ENCODE data around the gene TOP3B.
"Not testable (repeated sequence)": the region's sequence is repeated elsewhere in the genome, so short reads cannot be mapped to it uniquely, and the experiment has no call there.

TOP3B gene

GRCh38 chr22:21915624-21916308 lies 66.8 kb downstream of the TOP3B start:
- H3K27ac ChIP-seq (ENCODE audit: low read depth, low read length) = no peak overlapping the region
- H3K36me3 ChIP-seq (ENCODE audit: control insufficient read depth in 1 of 2, insufficient read depth in 2 of 2, low read length in 2 of 2) = peaks cover 4 to 6% of the 10 kb centered on the region in 2 experiments
- H2BK120ac ChIP-seq (ENCODE audit: insufficient read depth, low read length, poor library complexity) = no peak overlapping the region
- peaks cover 0 to 4% of the 10 kb centered on the region in 2 experiments for H3K4me1 ChIP-seq (ENCODE audit: control insufficient read depth in 1 of 2, insufficient read depth in 2 of 2, low read length in 2 of 2)
- no peak overlapping the region for H4K8ac ChIP-seq (ENCODE audit: low read depth, low read length)
- H2AK5ac ChIP-seq (ENCODE audit: low read length) = no peak overlapping the region
- H3K18ac ChIP-seq (ENCODE audit: low read length) = no peak overlapping the region
- H3K9me3 ChIP-seq (ENCODE audit: insufficient read depth, low read depth, low read length) = no peaks in the 10 kb centered on the region
- no peak overlapping the region for H2AFZ ChIP-seq (ENCODE audit: insufficient read depth, low read length, poor library complexity)
- no peak overlapping the region for H3K4ac ChIP-seq (ENCODE audit: low read depth, low read length)
- H3K9ac ChIP-seq (ENCODE audit: low read length) = no peak overlapping the region
- no peak overlapping the region for H4K91ac ChIP-seq (ENCODE audit: low read depth, low read length)
- H3K4me2 ChIP-seq (ENCODE audit: low read length) = no peak overlapping the region
- no CpG with 5 or more reads among the region's 4 CpGs for WGBS (ENCODE audit: extremely low coverage, insufficient coverage, insufficient read length)
- no peak overlapping the region for H3K4me3 ChIP-seq (ENCODE audit: low read depth, low read length)
- H2BK12ac ChIP-seq (ENCODE audit: low read length) = no peak overlapping the region
- no peak overlapping the region for H4K12ac ChIP-seq (ENCODE audit: low read depth, low read length)
- H3K27me3 ChIP-seq (ENCODE audit: insufficient read depth, low read length) = no peaks in the 10 kb centered on the region
- no peaks in the 10 kb centered on the region for H3K79me2 ChIP-seq (ENCODE audit: control insufficient read depth, insufficient read depth, low read length, poor library complexity)
- no peak overlapping the region for H3K14ac ChIP-seq (ENCODE audit: low read length)
- no peak overlapping the region for H3K23ac ChIP-seq (ENCODE audit: low read length)
- H3K79me1 ChIP-seq (ENCODE audit: low read length) = no peaks in the 10 kb centered on the region
- no peak overlapping the region for H2BK5ac ChIP-seq (ENCODE audit: low read depth, low read length, poor library complexity)
- DNase-seq = no peak

GRCh38 chr22:21914033-21914642 lies 68.4 kb downstream of the TOP3B start:
- H3K79me1 ChIP-seq (ENCODE audit: low read length); H3K4me1 ChIP-seq (ENCODE audit: control insufficient read depth in 1 of 2, insufficient read depth in 2 of 2, low read length in 2 of 2); H2AFZ ChIP-seq (ENCODE audit: insufficient read depth, low read length, poor library complexity); H4K12ac ChIP-seq (ENCODE audit: low read depth, low read length); H3K18ac ChIP-seq (ENCODE audit: low read length); H3K23ac ChIP-seq (ENCODE audit: low read length); H2BK5ac ChIP-seq (ENCODE audit: low read depth, low read length, poor library complexity); H3K4ac ChIP-seq (ENCODE audit: low read depth, low read length); H3K9me3 ChIP-seq (ENCODE audit: insufficient read depth, low read depth, low read length); H3K9ac ChIP-seq (ENCODE audit: low read length); H3K14ac ChIP-seq (ENCODE audit: low read length); H3K79me2 ChIP-seq (ENCODE audit: control insufficient read depth, insufficient read depth, low read length, poor library complexity); H3K27ac ChIP-seq (ENCODE audit: low read depth, low read length); H2AK5ac ChIP-seq (ENCODE audit: low read length); H2BK120ac ChIP-seq (ENCODE audit: insufficient read depth, low read length, poor library complexity); H3K4me2 ChIP-seq (ENCODE audit: low read length); H4K8ac ChIP-seq (ENCODE audit: low read depth, low read length); H2BK12ac ChIP-seq (ENCODE audit: low read length); H3K4me3 ChIP-seq (ENCODE audit: low read depth, low read length); H4K91ac ChIP-seq (ENCODE audit: low read depth, low read length); H3K27me3 ChIP-seq (ENCODE audit: insufficient read depth, low read length); H3K36me3 ChIP-seq (ENCODE audit: control insufficient read depth in 1 of 2, insufficient read depth in 2 of 2, low read length in 2 of 2); DNase-seq: not testable (repeated sequence)
- WGBS (ENCODE audit: extremely low coverage, insufficient coverage, insufficient read length) = no CpG with 5 or more reads among the region's 8 CpGs

- H3K23ac ChIP-seq (ENCODE audit: low read length); H4K91ac ChIP-seq (ENCODE audit: low read depth, low read length); H3K9ac ChIP-seq (ENCODE audit: low read length); DNase-seq; H3K14ac ChIP-seq (ENCODE audit: low read length); H3K79me1 ChIP-seq (ENCODE audit: low read length); H2BK120ac ChIP-seq (ENCODE audit: insufficient read depth, low read length, poor library complexity); H3K4ac ChIP-seq (ENCODE audit: low read depth, low read length); H3K18ac ChIP-seq (ENCODE audit: low read length); H3K4me2 ChIP-seq (ENCODE audit: low read length); H3K9me3 ChIP-seq (ENCODE audit: insufficient read depth, low read depth, low read length); H4K8ac ChIP-seq (ENCODE audit: low read depth, low read length); H2AFZ ChIP-seq (ENCODE audit: insufficient read depth, low read length, poor library complexity); H3K36me3 ChIP-seq (ENCODE audit: control insufficient read depth in 1 of 2, insufficient read depth in 2 of 2, low read length in 2 of 2); H3K4me3 ChIP-seq (ENCODE audit: low read depth, low read length); H2AK5ac ChIP-seq (ENCODE audit: low read length); H3K79me2 ChIP-seq (ENCODE audit: control insufficient read depth, insufficient read depth, low read length, poor library complexity); H3K4me1 ChIP-seq (ENCODE audit: control insufficient read depth in 1 of 2, insufficient read depth in 2 of 2, low read length in 2 of 2); H4K12ac ChIP-seq (ENCODE audit: low read depth, low read length); H2BK12ac ChIP-seq (ENCODE audit: low read length); H2BK5ac ChIP-seq (ENCODE audit: low read depth, low read length, poor library complexity); H3K27me3 ChIP-seq (ENCODE audit: insufficient read depth, low read length); H3K27ac ChIP-seq (ENCODE audit: low read depth, low read length): not testable (repeated sequence)
- WGBS (ENCODE audit: extremely low coverage, insufficient coverage, insufficient read length) = no CpG with 5 or more reads among the region's 4 CpGs
Observed at GRCh38 chr22:21910367-21910766, 72.2 kb downstream of the TOP3B start.

DNA sequence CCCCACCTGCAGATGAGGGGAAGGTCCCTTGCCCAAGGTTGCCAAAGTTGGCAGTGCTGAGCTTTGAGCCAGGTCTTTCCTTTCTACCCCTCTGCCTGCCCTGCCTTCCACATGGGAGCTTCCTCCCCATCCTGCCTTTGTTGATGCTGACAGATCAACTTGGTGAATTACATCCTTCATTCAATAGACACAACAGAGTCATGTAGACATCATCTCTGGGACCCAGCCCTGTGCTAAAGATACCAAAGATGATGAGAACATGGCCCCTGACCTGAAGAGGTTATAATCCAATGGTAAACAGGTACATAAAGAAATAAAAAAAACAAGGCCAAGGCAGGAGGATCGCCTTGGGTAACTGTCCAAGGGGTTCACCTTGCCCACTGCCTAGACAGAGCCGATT lies 72.7 kb downstream of the TOP3B start:
- Histone ChIP-seq H2BK120ac (ENCODE audit: insufficient read depth, low read length, poor library complexity) (no peak overlapping the region), H4K12ac (ENCODE audit: low read depth, low read length) (no peak overlapping the region)

More for the DNA sequence above, 72.7 kb downstream of the TOP3B start:
- no peak for DNase-seq
- Histone ChIP-seq H3K18ac (ENCODE audit: low read length) (no peak overlapping the region), H3K23ac (ENCODE audit: low read length) (no peak overlapping the region), H3K4me3 (ENCODE audit: low read depth, low read length) (no peak overlapping the region), H3K27ac (ENCODE audit: low read depth, low read length) (no peak overlapping the region), H3K4me2 (ENCODE audit: low read length) (no peak overlapping the region), H3K36me3 (ENCODE audit: control insufficient read depth in 1 of 2, insufficient read depth in 2 of 2, low read length in 2 of 2) (no peaks in the 10 kb centered on the region), H4K8ac (ENCODE audit: low read depth, low read length) (no peak overlapping the region), H2BK5ac (ENCODE audit: low read depth, low read length, poor library complexity) (no peak overlapping the region), H2AFZ (ENCODE audit: insufficient read depth, low read length, poor library complexity) (no peak overlapping the region), H2AK5ac (ENCODE audit: low read length) (no peak overlapping the region), H3K79me1 (ENCODE audit: low read length) (no peaks in the 10 kb centered on the region), H3K27me3 (ENCODE audit: insufficient read depth, low read length) (no peaks in the 10 kb centered on the region), H2BK12ac (ENCODE audit: low read length) (no peak overlapping the region), H4K91ac (ENCODE audit: low read depth, low read length) (no peak overlapping the region), H3K9me3 (ENCODE audit: insufficient read depth, low read depth, low read length) (peaks cover 2% of the 10 kb centered on the region), H3K4me1 (ENCODE audit: control insufficient read depth in 1 of 2, insufficient read depth in 2 of 2, low read length in 2 of 2) (no peaks in the 10 kb centered on the region), H3K4ac (ENCODE audit: low read depth, low read length) (no peak overlapping the region), H3K14ac (ENCODE audit: low read length) (no peak overlapping the region), H3K79me2 (ENCODE audit: control insufficient read depth, insufficient read depth, low read length, poor library complexity) (no peaks in the 10 kb centered on the region), H3K9ac (ENCODE audit: low read length) (no peak overlapping the region)
- WGBS (ENCODE audit: extremely low coverage, insufficient coverage, insufficient read length) = no CpG with 5 or more reads among the region's 2 CpGs
